DND-41 (cell line): Measurements from ENCODE around the gene CHMP5.

Source experiments
- ATAC-seq: fragments of 200-7000 bp; cut with Tn5 transposase; 3 replicates; pipeline ENCODE4 v1.9.1; 2021; ENCODE audit warnings: low read depth; ENCODE audit not compliant: insufficient read depth
- DNase-seq: peaks from one replicate; pipeline ENCODE4 v3.0.0-alpha.2; 2020
- H2AFZ ChIP-seq: 2 replicates; pipeline ENCODE4 v1.6.0; 2012; ENCODE audit warnings: low read depth, low read length
- H3K27ac ChIP-seq: 2 replicates; pipeline ENCODE4 v1.5.1; 2012; ENCODE audit warnings: low read length, inconsistent platforms
- H3K27me3 ChIP-seq: fragments of 200-600 bp; sonication (generic); 2 replicates; pipeline ENCODE4 v1.6.0; 2012; ENCODE audit warnings: low read length, mild to moderate bottlenecking, inconsistent platforms; ENCODE audit not compliant: insufficient read depth, poor library complexity
- H3K36me3 ChIP-seq: 2 replicates; pipeline ENCODE4 v1.5.1; 2012; ENCODE audit warnings: low read length, inconsistent platforms; ENCODE audit not compliant: insufficient read depth
- H3K4me1 ChIP-seq: 2 replicates; pipeline ENCODE4 v1.5.1; 2012; ENCODE audit warnings: mild to moderate bottlenecking, low read length; ENCODE audit not compliant: insufficient read depth
- H3K4me2 ChIP-seq: 2 replicates; pipeline ENCODE4 v1.6.0; 2012; ENCODE audit warnings: mild to moderate bottlenecking, moderate library complexity, low read length, inconsistent platforms; ENCODE audit not compliant: insufficient read depth
- H3K4me3 ChIP-seq, 2 experiments: fragments of 200-600 bp in 1 of 2; shearing (Covaris generic) in 1 of 2; 2 replicates each; pipeline ENCODE4 v1.5.1; 2012 to 2016; ENCODE audit warnings: inconsistent platforms in 2 of 2, low read length in 2 of 2, mild to moderate bottlenecking in 2 of 2, low read depth in 1 of 2, moderate library complexity in 1 of 2
- H3K79me2 ChIP-seq: 2 replicates; pipeline ENCODE4 v1.6.0; 2012; ENCODE audit warnings: low read length, inconsistent platforms; ENCODE audit not compliant: insufficient read depth
- H3K9ac ChIP-seq: 2 replicates; pipeline ENCODE4 v1.6.0; 2012; ENCODE audit warnings: low read depth, mild to moderate bottlenecking, inconsistent platforms, low read length, moderate library complexity
- H3K9me3 ChIP-seq: 2 replicates; pipeline ENCODE4 v1.5.1; 2012; ENCODE audit warnings: low read length, moderate library complexity, mild to moderate bottlenecking, inconsistent platforms; ENCODE audit not compliant: insufficient read depth, severe bottlenecking
- H4K20me1 ChIP-seq: 2 replicates; pipeline ENCODE4 v1.6.0; 2012; ENCODE audit warnings: low read length; ENCODE audit not compliant: insufficient read depth
- CTCF ChIP-seq: IDR thresholded peaks from 2 replicates; pipeline ENCODE4 v1.5.1; 2012; ENCODE audit warnings: borderline replicate concordance, low read length, moderate library complexity, mild to moderate bottlenecking; ENCODE audit not compliant: poor library complexity, severe bottlenecking; ENCODE audit errors: extremely low read depth
- EZH2 ChIP-seq: IDR thresholded peaks from 3 replicates; pipeline ENCODE4 v1.6.1; 2012; ENCODE audit warnings: borderline replicate concordance, low read depth, mild to moderate bottlenecking, moderate library complexity, low read length, inconsistent platforms; ENCODE audit not compliant: severe bottlenecking

The CHMP5 gene

DNA sequence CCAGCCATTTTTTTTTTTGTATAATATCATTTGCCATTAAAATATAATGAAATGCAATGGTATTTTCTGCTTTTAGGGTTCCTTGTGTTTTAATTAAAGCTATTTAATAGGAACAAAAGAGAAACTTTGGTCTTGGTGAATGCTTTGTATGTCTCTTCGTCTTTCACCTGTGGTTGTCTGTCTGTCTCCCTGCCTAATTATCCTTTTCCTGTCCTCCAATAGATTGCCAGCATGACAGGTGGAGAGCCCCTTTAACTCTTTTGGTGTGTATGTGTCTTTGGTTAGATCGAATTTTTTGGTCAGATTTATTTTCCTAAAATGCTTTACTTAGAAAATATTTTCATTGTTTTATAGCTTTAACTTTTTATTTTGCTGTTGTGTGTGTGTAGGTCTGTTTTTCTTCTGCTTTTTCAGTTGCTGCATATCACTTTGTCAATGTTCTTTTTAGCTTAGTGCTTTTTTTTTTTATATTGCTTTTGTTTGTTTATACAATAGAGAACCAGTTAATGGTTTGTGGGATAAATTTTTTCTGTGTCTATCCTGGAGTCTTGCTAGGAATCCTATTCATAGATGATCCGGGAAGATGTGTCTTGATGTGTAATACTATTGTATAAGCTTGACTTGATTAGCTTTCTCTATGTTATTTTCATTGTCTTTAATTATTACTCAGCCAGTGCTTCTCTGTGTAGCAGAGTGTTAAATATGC is 8.6 kb downstream of the CHMP5 start:
- Histone ChIP-seq H2AFZ (no peak overlapping the region), H3K4me3 (no peak overlapping the region), H4K20me1 (no peaks in the 10 kb centered on the region), H3K4me1 (no peaks in the 10 kb centered on the region), H3K4me2 (no peak overlapping the region), H3K36me3 (peaks cover 74% of the 10 kb centered on the region), H3K27me3 (no peaks in the 10 kb centered on the region), H3K79me2 (no peaks in the 10 kb centered on the region), H3K9me3 (no peaks in the 10 kb centered on the region), H3K27ac (no peak overlapping the region), H3K9ac (no peak overlapping the region)
- ATAC-seq (no peak), DNase-seq (no peak)
- no peak for TF ChIP-seq CTCF
- TF ChIP-seq EZH2, result no peak

GRCh38 chr9:33273972-33274328 is 9.1 kb downstream of the CHMP5 start:
- H3K9ac ChIP-seq, result no peak overlapping the region
- no peak overlapping the region for H3K4me3 ChIP-seq
- DNase-seq (no peak), ATAC-seq (no peak)
- no peaks in the 10 kb centered on the region for H3K27me3 ChIP-seq
- no peak overlapping the region for H3K27ac ChIP-seq
- H2AFZ ChIP-seq, result no peak overlapping the region
- no peak overlapping the region for H3K4me2 ChIP-seq
- peaks cover 79% of the 10 kb centered on the region for H3K36me3 ChIP-seq
- TF ChIP-seq EZH2 (no peak), CTCF (no peak)
- no peaks in the 10 kb centered on the region for H3K4me1 ChIP-seq
- no peaks in the 10 kb centered on the region for H4K20me1 ChIP-seq
- no peaks in the 10 kb centered on the region for H3K9me3 ChIP-seq
- H3K79me2 ChIP-seq, result no peaks in the 10 kb centered on the region

- DNase-seq, result no peak
- no peak overlapping the region for H3K4me2 ChIP-seq
- no peak overlapping the region for H3K4me3 ChIP-seq
- no peaks in the 10 kb centered on the region for H3K27me3 ChIP-seq
- H3K9me3 ChIP-seq, result no peaks in the 10 kb centered on the region
- no peak overlapping the region for H3K9ac ChIP-seq
- H2AFZ ChIP-seq, result no peak overlapping the region
- ATAC-seq, result no peak
- no peaks in the 10 kb centered on the region for H4K20me1 ChIP-seq
- H3K27ac ChIP-seq, result no peak overlapping the region
- no peaks in the 10 kb centered on the region for H3K79me2 ChIP-seq
- TF ChIP-seq EZH2, result no peak
- no peak for TF ChIP-seq CTCF
- peaks cover 79% of the 10 kb centered on the region for H3K36me3 ChIP-seq
- H3K4me1 ChIP-seq, result no peaks in the 10 kb centered on the region
Observed at GRCh38 chr9:33277484-33277883, 12.6 kb downstream of the CHMP5 start.

GRCh38 chr9:33285502-33285901 is 20.7 kb downstream of the CHMP5 start:
- no peak overlapping the region for H2AFZ ChIP-seq
- H3K27ac ChIP-seq, result no peak overlapping the region
- H3K4me1 ChIP-seq, result peaks cover 10% of the 10 kb centered on the region
- no peak overlapping the region for H3K4me3 ChIP-seq
- no peak overlapping the region for H3K9ac ChIP-seq
- no peak for TF ChIP-seq CTCF
- TF ChIP-seq EZH2, result no peak
- ATAC-seq (no peak), DNase-seq (no peak)
- peaks cover 2% of the 10 kb centered on the region for H3K79me2 ChIP-seq
- H3K36me3 ChIP-seq, result peaks cover 20% of the 10 kb centered on the region; the same call in 1 of the 2 replicates
- H3K9me3 ChIP-seq, result no peaks in the 10 kb centered on the region
- no peaks in the 10 kb centered on the region for H3K27me3 ChIP-seq
- no peak overlapping the region for H3K4me2 ChIP-seq
- no peaks in the 10 kb centered on the region for H4K20me1 ChIP-seq
